ENCODE measurements around the gene CNTN4. TPM values are rescaled to one million over a fixed set of nuclear protein-coding genes. Genes with fewer than 3 reads are reported as not detected.

CNTN4 gene
- total and polyA plus RNA-seq, 2 experiments from 2014 or later: 0.91 to 4.0 TPM

- peaks cover 33% of the 10 kb centered on the region for H3K36me3 Mint-ChIP-seq (ENCODE audit: low read depth)
- H3K4me2 ChIP-seq: no peak overlapping the region
- TF ChIP-seq REST (IDR thresholded peaks at IDR 0.05; ENCODE audit: unreplicated experiment) (no peak), EZH2phosphoT487 (IDR thresholded peaks at IDR 0.05; ENCODE audit: unreplicated experiment) (no peak), ZNF331 (CRISPR knock-in tag; IDR thresholded peaks at IDR 0.05; ENCODE audit: low read depth) (no peak), JUNB (IDR thresholded peaks at IDR 0.05; ENCODE audit: unreplicated experiment) (no peak), STAT1 (IDR thresholded peaks at IDR 0.05; ENCODE audit: unreplicated experiment) (no peak), POLR2AphosphoS5 (IDR thresholded peaks at IDR 0.05; ENCODE audit: low read depth) (no peak), ETS1 (IDR thresholded peaks at IDR 0.05) (no peak), ZNF462 (CRISPR knock-in tag; IDR thresholded peaks at IDR 0.05) (no peak), CTCF (conservative IDR thresholded peaks at IDR 0.05; ENCODE audit: low read depth in 2 of 2) (no peak), ZNF114 (CRISPR knock-in tag; IDR thresholded peaks at IDR 0.05) (no peak)
- DNase-seq (ENCODE audit: low spot score): no peak
- no peaks in the 10 kb centered on the region for H3K27me3 ChIP-seq (ENCODE audit: insufficient read depth)
- H3K4me3 Mint-ChIP-seq: no peak overlapping the region
- H3K4me1 Mint-ChIP-seq: no peaks in the 10 kb centered on the region
- no peaks in the 10 kb centered on the region for H3K79me2 ChIP-seq (replicated peaks; ENCODE audit: insufficient read depth)
- H3K4me3 ChIP-seq: no peak overlapping the region
- no peaks in the 10 kb centered on the region for H3F3A ChIP-seq (replicated peaks; ENCODE audit: low read depth)
- peaks cover 10% of the 10 kb centered on the region; the same call in 1 of the 2 replicates for H3K4me1 ChIP-seq (ENCODE audit: insufficient read depth)
- H3K9me2 ChIP-seq (ENCODE audit: insufficient read depth): no peaks in the 10 kb centered on the region
- no peak for ATAC-seq
- H3K27me3 Mint-ChIP-seq (ENCODE audit: insufficient read depth, low read depth, poor library complexity): peaks cover 2% of the 10 kb centered on the region
- peaks cover 94% of the 10 kb centered on the region for H3K9me3 Mint-ChIP-seq
- no peak overlapping the region for H3K27ac Mint-ChIP-seq
- H2AFZ ChIP-seq: no peak overlapping the region
- no peaks in the 10 kb centered on the region for H4K20me1 ChIP-seq (replicated peaks; ENCODE audit: insufficient read depth)
- H3K27ac ChIP-seq (ENCODE audit: low read depth): no peak overlapping the region
- H3K36me3 ChIP-seq (ENCODE audit: insufficient read depth): no peaks in the 10 kb centered on the region
These were observed 763.7 kb downstream of the CNTN4 start for GRCh38 chr3:2862366-2862765.

Data from GM23338 (cell line).